OCI-LY3 (cell line): ENCODE results near the gene HDGF.

Experiments
- CTCF ChIP-seq: fragments of 200-600, 300-600 bp; sonication (generic); IDR thresholded peaks from 2 replicates; pipeline ENCODE4 v1.5.1; 2014; ENCODE audit warnings: antibody characterized with exemption, low read length, low read depth
- EZH2phosphoT487 ChIP-seq: fragments of 200-600 bp; shearing (Covaris generic); IDR thresholded peaks from 2 replicates; pipeline ENCODE4 v1.6.1; 2018; ENCODE audit warnings: antibody characterized with exemption, mixed run types, low read depth

GRCh38 chr1:156767879-156768604 lies 16.6 kb upstream of the HDGF start:
- TF ChIP-seq CTCF (no peak), EZH2phosphoT487 (no peak)
